Spleen (tissue), 11 donors: ENCODE results near the gene CRTC3. TPM values are rescaled to one million over a fixed set of nuclear protein-coding genes. Genes with fewer than 3 reads are reported as not detected.

ENCODE experiments used
- DNase-seq: peaks from one replicate; pipeline ENCODE4 v3.0.0-alpha.2; 2020
- H3K27ac ChIP-seq, 8 donors: fragments of 200-600 bp; sonication (generic) in 7 of 8; 1 replicate in 4 of 8; 2 replicates in 4 of 8; pipeline versions ENCODE4 v1.5.0 to v1.8.0; 2016 to 2021; ENCODE audit warnings: inconsistent platforms in 4 of 8, mild to moderate bottlenecking in 4 of 8, moderate library complexity in 1 of 8
- H3K27me3 ChIP-seq, 7 donors: fragments of 200-600 bp; sonication (generic) in 6 of 7; replicated peaks in 1 of 7; 1 replicate in 4 of 7; 2 replicates in 3 of 7; pipeline versions ENCODE4 v1.5.0 to v1.8.0; 2016 to 2021; ENCODE audit warnings: inconsistent platforms in 3 of 7, mild to moderate bottlenecking in 1 of 7
- H3K36me3 ChIP-seq, 6 donors: fragments of 200-600 bp; sonication (generic) in 5 of 6; 1 replicate in 4 of 6; 2 replicates in 2 of 6; pipeline versions ENCODE4 v1.5.0 to v1.8.0; 2016 to 2021; ENCODE audit warnings: inconsistent platforms in 2 of 6
- H3K4me1 ChIP-seq, 6 donors: fragments of 200-600 bp; sonication (generic) in 5 of 6; 1 replicate in 3 of 6; 2 replicates in 3 of 6; pipeline versions ENCODE4 v1.5.0 to v1.8.0; 2016 to 2021; ENCODE audit warnings: inconsistent platforms in 3 of 6
- H3K4me3 ChIP-seq, 8 donors: fragments of 200-600 bp; sonication (generic) in 7 of 8; 1 replicate in 4 of 8; 2 replicates in 4 of 8; pipeline versions ENCODE4 v1.5.0 to v1.8.0; 2016 to 2021; ENCODE audit warnings: inconsistent platforms in 4 of 8, mild to moderate bottlenecking in 4 of 8, moderate library complexity in 2 of 8
- H3K9me3 ChIP-seq, 8 donors: fragments of 200-600 bp; sonication (generic) in 7 of 8; 1 replicate in 4 of 8; 2 replicates in 4 of 8; pipeline versions ENCODE4 v1.5.0 to v1.8.0; 2016 to 2021; ENCODE audit warnings: inconsistent platforms in 4 of 8
- POLR2A ChIP-seq, 3 donors: fragments of 450-650 bp; IDR thresholded peaks; one replicate each; pipeline ENCODE4 v1.5.1; 2017; ENCODE audit warnings: antibody characterized with exemption in 3 of 3, mild to moderate bottlenecking in 1 of 3
- POLR2AphosphoS5 ChIP-seq, 3 donors: sonication (generic); formaldehyde crosslinking; IDR thresholded peaks; one replicate each; pipeline ENCODE4 v1.5.1; 2017; ENCODE audit warnings: antibody characterized with exemption in 3 of 3
- WGBS, 5 donors: extraction: QIAGEN DNeasy Blood & Tissue Kit in 3 of 5; methylation state at CpG; one replicate each; pipeline versions ENCODE4 v1.1.5 to v1.1.7; 2013 to 2018; 5-methylcytosine and 5-hydroxymethylcytosine counted together
- intact Hi-C: fragments of 100-400 bp; cut with DNase I; formaldehyde crosslinking; loops from one replicate; pipeline ENCODE4 v1.15.0; 2023; ENCODE audit warnings: low total_unique reads
- polyA plus RNA-seq, 3 donors: library from polyadenylated mRNA; stranded (reverse); fragments of 200-250 nt; gene quantifications; one replicate each; pipeline ENCODE4 v1.2.1, GENCODE V29; 2013
- total RNA-seq, 7 donors: library from RNA; depleted of rRNA in 3 of 7; stranded (reverse); fragments of >200 nt in 3 of 7; fragmentation: NEBNext Ultra II Directional in 4 of 7; extraction: Animal tissue kit (Norgen Biotek cat#: 25700) in 4 of 7; gene quantifications; one replicate each; pipeline versions ENCODE4 v1.1.0 to v1.2.1, GENCODE V29; 2016 to 2021
- TF ChIP-seq, protein P1 (sequence below), 11 experiments: fragments of 200-600 bp in 7 of 11; fragments of 450-650 bp in 4 of 11; sonication (generic) in 4 of 11; IDR thresholded peaks in 8 of 11; conservative IDR thresholded peaks in 3 of 11; 1 replicate in 7 of 11; 2 replicates in 4 of 11; pipeline versions ENCODE4 v1.4.0 to v1.8.0; 2016 to 2021; ENCODE audit warnings: antibody characterized with exemption in 11 of 11, inconsistent platforms in 4 of 11, mild to moderate bottlenecking in 1 of 11
- donor health status: healthy with polysubstance abuse.
- donor health status: DM: no; HTN: no; CAD: no; lungs with moderate emphysema.
- donor health status: DM: no; HTN: no; CAD: no.
- donor health status: Bipolar disorder and iron deficiency.
- donor health status: healthy.
- donor health status: DM: no; HTN: no; CAD: no.
- donor health status: DM: yes; HTN: yes; CAD: no.

The CRTC3 gene
- total and polyA plus RNA-seq, 10 donors: 7.7 to 51.2 (median 43.4) TPM

DNA sequence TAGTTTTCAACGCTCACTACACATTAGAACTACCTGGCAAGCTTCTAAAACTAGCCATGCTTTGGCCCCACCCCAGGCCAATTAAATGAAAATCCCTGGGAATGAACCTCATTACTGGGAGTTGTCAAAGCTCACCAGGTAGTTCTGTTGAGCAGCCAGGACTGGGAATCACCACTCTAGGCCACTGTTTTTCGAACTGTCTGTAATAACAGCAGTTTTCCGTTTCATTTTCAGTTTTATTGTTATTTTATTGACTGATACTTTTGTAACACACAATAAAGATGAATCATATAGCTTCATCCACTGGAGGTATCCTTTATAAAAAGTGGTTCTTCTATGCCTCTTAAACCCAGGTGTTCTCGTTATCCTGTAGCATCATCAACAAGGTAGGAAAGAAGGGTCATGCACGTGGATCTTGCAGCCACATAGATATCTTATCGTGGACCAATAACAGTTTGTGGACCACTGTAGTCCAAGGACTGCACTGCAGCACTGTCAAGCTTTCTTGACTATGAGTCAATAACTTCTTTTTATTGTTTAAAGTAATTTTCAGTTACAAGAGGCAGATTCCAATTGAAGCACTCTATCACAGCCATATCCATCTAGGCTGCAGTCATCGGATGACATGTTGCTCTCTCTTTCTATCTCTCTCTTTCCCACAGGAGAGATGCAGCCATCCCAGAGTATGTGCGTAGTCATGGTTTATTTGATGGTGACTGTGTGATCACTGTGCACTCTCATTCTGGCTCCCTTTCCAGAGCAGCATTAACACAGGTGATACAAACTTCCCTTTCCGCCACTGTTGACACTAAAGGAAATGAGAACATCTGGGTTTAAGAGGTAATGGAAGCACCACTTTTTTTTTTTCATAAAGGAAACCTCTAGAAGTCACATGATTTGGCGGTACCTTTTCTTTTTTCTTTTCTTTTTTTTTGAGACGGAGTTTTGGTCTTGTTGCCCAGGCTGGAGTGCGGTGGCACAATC, 148.4 kb downstream of the CRTC3 start:
- TF ChIP-seq, protein P1, sequence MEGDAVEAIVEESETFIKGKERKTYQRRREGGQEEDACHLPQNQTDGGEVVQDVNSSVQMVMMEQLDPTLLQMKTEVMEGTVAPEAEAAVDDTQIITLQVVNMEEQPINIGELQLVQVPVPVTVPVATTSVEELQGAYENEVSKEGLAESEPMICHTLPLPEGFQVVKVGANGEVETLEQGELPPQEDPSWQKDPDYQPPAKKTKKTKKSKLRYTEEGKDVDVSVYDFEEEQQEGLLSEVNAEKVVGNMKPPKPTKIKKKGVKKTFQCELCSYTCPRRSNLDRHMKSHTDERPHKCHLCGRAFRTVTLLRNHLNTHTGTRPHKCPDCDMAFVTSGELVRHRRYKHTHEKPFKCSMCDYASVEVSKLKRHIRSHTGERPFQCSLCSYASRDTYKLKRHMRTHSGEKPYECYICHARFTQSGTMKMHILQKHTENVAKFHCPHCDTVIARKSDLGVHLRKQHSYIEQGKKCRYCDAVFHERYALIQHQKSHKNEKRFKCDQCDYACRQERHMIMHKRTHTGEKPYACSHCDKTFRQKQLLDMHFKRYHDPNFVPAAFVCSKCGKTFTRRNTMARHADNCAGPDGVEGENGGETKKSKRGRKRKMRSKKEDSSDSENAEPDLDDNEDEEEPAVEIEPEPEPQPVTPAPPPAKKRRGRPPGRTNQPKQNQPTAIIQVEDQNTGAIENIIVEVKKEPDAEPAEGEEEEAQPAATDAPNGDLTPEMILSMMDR (IDR thresholded peaks at IDR 0.05 in 8 of 11, conservative IDR thresholded peaks at IDR 0.05 in 3 of 11): no peak
- no peak for TF ChIP-seq POLR2A (IDR thresholded peaks at IDR 0.05)
- TF ChIP-seq POLR2AphosphoS5 (IDR thresholded peaks at IDR 0.05): no peak

DNA sequence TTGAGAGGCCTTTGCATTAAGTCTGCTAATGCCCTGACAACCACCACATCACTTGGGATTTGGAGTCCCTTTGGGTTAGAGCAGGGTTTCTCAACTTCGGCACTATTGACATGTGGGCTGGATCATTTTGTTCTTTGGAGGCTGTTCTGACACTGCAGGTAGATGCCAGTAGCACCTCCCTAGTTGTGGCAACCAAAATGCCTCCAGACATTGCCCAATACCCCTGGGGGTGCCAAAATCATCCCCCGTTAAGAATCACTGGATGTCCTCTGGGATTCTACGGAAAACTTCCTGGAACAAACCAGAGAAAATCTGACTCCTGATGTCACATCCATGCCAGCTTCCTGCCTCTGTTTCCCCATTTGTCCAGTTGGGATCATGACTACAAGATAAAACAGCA, 150.2 kb downstream of the CRTC3 start:
- H3K36me3 ChIP-seq: no peaks in the 10 kb centered on the region
- H3K9me3 ChIP-seq: no peaks in the 10 kb centered on the region
- H3K4me3 ChIP-seq: no peak overlapping the region
- intact Hi-C loops: no loop called here
- no peak for DNase-seq
- no peaks in the 10 kb centered on the region for H3K27me3 ChIP-seq
- 88 to 99% (median 93%) methylated on average over 3 of the region's 3 CpGs for WGBS, 5 donors
- H3K27ac ChIP-seq: no peak overlapping the region
- peaks cover 0 to 13% (median 0%) of the 10 kb centered on the region in 6 donors for H3K4me1 ChIP-seq
- TF ChIP-seq POLR2AphosphoS5 (IDR thresholded peaks at IDR 0.05) (no peak), POLR2A (IDR thresholded peaks at IDR 0.05) (no peak)
- TF ChIP-seq, protein P1 (IDR thresholded peaks at IDR 0.05 in 8 of 11, conservative IDR thresholded peaks at IDR 0.05 in 3 of 11): no peak

More for the DNA sequence above, 148.4 kb downstream of the CRTC3 start:
- peaks cover 0 to 13% (median 0%) of the 10 kb centered on the region in 6 donors for H3K4me1 ChIP-seq
- no peaks in the 10 kb centered on the region for H3K9me3 ChIP-seq
- no peaks in the 10 kb centered on the region for H3K36me3 ChIP-seq
- no peak overlapping the region for H3K4me3 ChIP-seq
- no peak overlapping the region for H3K27ac ChIP-seq
- no peaks in the 10 kb centered on the region for H3K27me3 ChIP-seq
- DNase-seq: no peak
- WGBS, 5 donors: 71 to 76% (median 72%) methylated on average over 11 to 12 of the region's 12 CpGs
- intact Hi-C loops: no loop called here

DNA sequence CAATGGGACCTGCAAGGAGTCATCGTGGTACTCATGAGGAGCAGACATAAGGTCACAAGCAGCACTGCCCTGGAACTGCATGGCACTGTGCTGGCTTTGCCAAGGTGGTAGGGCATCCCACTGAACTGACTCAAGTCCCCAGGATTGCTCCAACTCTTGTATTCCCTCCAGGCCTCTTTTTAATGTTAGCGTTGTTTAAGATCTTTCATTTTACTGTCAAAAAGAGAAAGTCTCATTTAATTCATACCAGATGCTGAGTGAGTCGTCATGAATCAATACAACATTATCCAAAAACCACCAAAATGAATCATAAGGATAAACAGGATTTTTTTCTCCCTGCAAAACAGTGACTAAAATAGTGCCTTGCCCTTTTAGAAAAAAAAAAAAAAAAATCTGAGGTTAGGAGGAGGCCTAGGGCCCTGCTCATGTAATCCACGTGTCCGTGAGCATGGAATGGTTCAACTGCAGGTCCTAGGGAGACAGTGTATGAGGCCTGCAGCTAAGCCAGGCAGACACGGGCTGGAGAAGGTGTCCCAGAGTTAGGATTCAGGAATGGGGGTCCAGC, 150.7 kb downstream of the CRTC3 start:
- H3K4me3 ChIP-seq: no peak overlapping the region
- no peak overlapping the region for H3K27ac ChIP-seq
- DNase-seq: no peak
- peaks cover 0 to 17% (median 4%) of the 10 kb centered on the region in 6 donors for H3K4me1 ChIP-seq
- H3K27me3 ChIP-seq: no peaks in the 10 kb centered on the region
- no peaks in the 10 kb centered on the region for H3K36me3 ChIP-seq
- WGBS, 5 donors: 82 to 95% (median 86%) methylated on average over 6 of the region's 6 CpGs
- H3K9me3 ChIP-seq: no peaks in the 10 kb centered on the region
- intact Hi-C loops: no loop called here
- TF ChIP-seq POLR2A (IDR thresholded peaks at IDR 0.05) (no peak), POLR2AphosphoS5 (IDR thresholded peaks at IDR 0.05) (no peak)
- TF ChIP-seq, protein P1 (IDR thresholded peaks at IDR 0.05 in 8 of 11, conservative IDR thresholded peaks at IDR 0.05 in 3 of 11): no peak

DNA sequence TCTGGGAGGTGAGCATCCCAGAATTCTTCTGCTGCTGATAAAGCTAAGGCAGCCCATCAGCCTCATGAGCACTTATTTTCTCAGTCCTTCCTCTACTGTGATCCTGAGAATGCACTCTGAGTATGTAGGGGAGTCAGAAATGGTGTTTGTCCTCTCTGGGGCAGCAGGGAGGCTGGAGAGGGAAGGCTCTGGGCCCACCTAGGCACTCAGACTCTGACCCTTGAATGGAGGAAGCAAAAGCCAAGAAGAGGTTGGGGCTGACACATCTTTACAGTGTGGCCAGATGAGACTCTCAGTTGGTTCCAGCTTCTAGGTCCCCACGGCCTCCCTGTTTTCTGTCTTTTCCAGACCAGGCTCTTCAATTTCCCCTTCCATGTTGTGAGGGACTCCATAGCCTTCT, 151.3 kb downstream of the CRTC3 start:
- 83 to 100% (median 100%) methylated on average over 1 of the region's 1 CpG for WGBS, 5 donors

More for the DNA sequence above, 151.3 kb downstream of the CRTC3 start:
- H3K4me1 ChIP-seq: peaks cover 2 to 23% (median 10%) of the 10 kb centered on the region in 6 donors
- intact Hi-C loops: no loop called here
- H3K9me3 ChIP-seq: no peaks in the 10 kb centered on the region
- DNase-seq: no peak
- H3K27ac ChIP-seq: no peak overlapping the region
- H3K4me3 ChIP-seq: no peak overlapping the region
- no peaks in the 10 kb centered on the region for H3K36me3 ChIP-seq
- H3K27me3 ChIP-seq: no peaks in the 10 kb centered on the region
- TF ChIP-seq, protein P1 (IDR thresholded peaks at IDR 0.05 in 8 of 11, conservative IDR thresholded peaks at IDR 0.05 in 3 of 11): no peak
- TF ChIP-seq POLR2AphosphoS5 (IDR thresholded peaks at IDR 0.05) (no peak), POLR2A (IDR thresholded peaks at IDR 0.05) (no peak)
